ENCODE results near the gene KLF2.

DNA sequence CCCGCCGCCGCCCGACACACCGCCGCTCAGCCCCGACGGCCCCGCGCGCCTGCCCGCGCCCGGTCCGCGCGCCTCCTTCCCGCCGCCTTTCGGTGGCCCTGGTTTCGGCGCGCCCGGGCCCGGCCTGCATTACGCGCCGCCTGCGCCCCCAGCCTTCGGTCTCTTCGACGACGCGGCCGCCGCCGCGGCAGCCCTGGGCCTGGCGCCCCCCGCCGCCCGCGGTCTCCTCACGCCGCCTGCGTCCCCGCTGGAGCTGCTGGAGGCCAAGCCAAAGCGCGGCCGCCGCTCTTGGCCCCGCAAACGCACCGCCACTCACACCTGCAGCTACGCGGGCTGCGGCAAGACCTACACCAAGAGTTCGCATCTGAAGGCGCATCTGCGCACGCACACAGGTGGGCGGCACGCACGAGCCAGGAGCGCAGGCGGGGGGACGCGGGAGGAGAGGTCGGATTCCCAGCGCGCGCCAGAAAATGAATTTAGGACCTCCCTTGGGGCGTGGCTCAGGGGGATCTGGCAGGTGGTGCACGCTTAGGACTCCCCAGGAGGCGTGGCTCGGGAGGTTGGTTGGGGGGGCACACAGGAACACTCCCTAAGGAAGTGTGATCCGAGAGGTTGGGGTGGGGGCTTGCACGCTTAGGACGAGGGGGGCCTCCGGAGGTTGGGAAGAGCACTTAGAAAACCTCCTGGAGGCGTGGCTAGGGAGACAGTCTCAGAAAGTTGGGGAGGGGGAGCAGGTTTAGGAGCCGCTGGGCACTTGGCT, 1.2 kb downstream of the KLF2 start:
- TF ChIP-seq, protein P1, sequence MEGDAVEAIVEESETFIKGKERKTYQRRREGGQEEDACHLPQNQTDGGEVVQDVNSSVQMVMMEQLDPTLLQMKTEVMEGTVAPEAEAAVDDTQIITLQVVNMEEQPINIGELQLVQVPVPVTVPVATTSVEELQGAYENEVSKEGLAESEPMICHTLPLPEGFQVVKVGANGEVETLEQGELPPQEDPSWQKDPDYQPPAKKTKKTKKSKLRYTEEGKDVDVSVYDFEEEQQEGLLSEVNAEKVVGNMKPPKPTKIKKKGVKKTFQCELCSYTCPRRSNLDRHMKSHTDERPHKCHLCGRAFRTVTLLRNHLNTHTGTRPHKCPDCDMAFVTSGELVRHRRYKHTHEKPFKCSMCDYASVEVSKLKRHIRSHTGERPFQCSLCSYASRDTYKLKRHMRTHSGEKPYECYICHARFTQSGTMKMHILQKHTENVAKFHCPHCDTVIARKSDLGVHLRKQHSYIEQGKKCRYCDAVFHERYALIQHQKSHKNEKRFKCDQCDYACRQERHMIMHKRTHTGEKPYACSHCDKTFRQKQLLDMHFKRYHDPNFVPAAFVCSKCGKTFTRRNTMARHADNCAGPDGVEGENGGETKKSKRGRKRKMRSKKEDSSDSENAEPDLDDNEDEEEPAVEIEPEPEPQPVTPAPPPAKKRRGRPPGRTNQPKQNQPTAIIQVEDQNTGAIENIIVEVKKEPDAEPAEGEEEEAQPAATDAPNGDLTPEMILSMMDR (IDR thresholded peaks at IDR 0.05), result no peak
- no peak for TF ChIP-seq POLR2A (IDR thresholded peaks at IDR 0.05)
